GM20431 (cell line): ENCODE results near the gene TRIOBP.

Experiments used
- in situ Hi-C: fragments of 300-500 bp; cut with MseI, MboI; formaldehyde crosslinking; loops from one replicate; pipeline ENCODE4 v1.15.0; 2020; ENCODE audit warnings: low sequenced_read_pairs; ENCODE audit not compliant: unreplicated experiment

The TRIOBP gene

GRCh38 chr22:37745548-37746365, 48.9 kb downstream of the TRIOBP start:
- in situ Hi-C loops = no loop called here

- in situ Hi-C loops = no loop called here
These were observed 49.7 kb downstream of the TRIOBP start for GRCh38 chr22:37746366-37747079.

GRCh38 chr22:37747080-37747714, 50.3 kb downstream of the TRIOBP start:
- in situ Hi-C loops = no loop called here

GRCh38 chr22:37747715-37748100, 50.9 kb downstream of the TRIOBP start:
- in situ Hi-C loops = no loop called here

GRCh38 chr22:37748659-37749058, 51.8 kb downstream of the TRIOBP start:
- in situ Hi-C loops = no loop called here

- in situ Hi-C loops = no loop called here
These were observed 52.4 kb downstream of the TRIOBP start for GRCh38 chr22:37749226-37749625.

GRCh38 chr22:37749831-37750595, 53.2 kb downstream of the TRIOBP start:
- in situ Hi-C loops = no loop called here

GRCh38 chr22:37750596-37751162, 53.8 kb downstream of the TRIOBP start:
- in situ Hi-C loops = no loop called here

- in situ Hi-C loops = no loop called here
These were observed 54.8 kb downstream of the TRIOBP start for GRCh38 chr22:37751449-37752188.

- in situ Hi-C loops = no loop called here
These were observed 55.6 kb downstream of the TRIOBP start for GRCh38 chr22:37752189-37753087.

GRCh38 chr22:37753746-37754145, 56.9 kb downstream of the TRIOBP start:
- in situ Hi-C loops = no loop called here

GRCh38 chr22:37757663-37758062, 60.8 kb downstream of the TRIOBP start:
- in situ Hi-C loops = no loop called here

- in situ Hi-C loops = no loop called here
These were observed 61.8 kb downstream of the TRIOBP start for GRCh38 chr22:37758694-37759093.

GRCh38 chr22:37759281-37759680, 62.4 kb downstream of the TRIOBP start:
- in situ Hi-C loops = no loop called here

GRCh38 chr22:37760152-37760551, 63.3 kb downstream of the TRIOBP start:
- in situ Hi-C loops = no loop called here

- in situ Hi-C loops = no loop called here
These were observed 65.6 kb downstream of the TRIOBP start for GRCh38 chr22:37762389-37762836.

- in situ Hi-C loops = no loop called here
These were observed 66.2 kb downstream of the TRIOBP start for GRCh38 chr22:37763012-37763411.

- in situ Hi-C loops = no loop called here
These were observed 66.8 kb downstream of the TRIOBP start for GRCh38 chr22:37763652-37764051.
